Neuronal stem cell (in vitro differentiated cells): ENCODE measurements around the gene PRUNE2.
A peak's percentile ranks its signal among the peaks of the same experiment; 100 is the strongest.

Experiments
- DNase-seq: peaks from one replicate; pipeline ENCODE4 v3.0.0-alpha.2; 2013; ENCODE audit warnings: low spot score
- H2AFZ ChIP-seq: one replicate; pipeline ENCODE4 v1.6.1; 2013; ENCODE audit warnings: mild to moderate bottlenecking, low read length, inconsistent platforms
- H2AK5ac ChIP-seq: 2 replicates; pipeline ENCODE4 v1.6.1; 2013; ENCODE audit warnings: low read depth, mild to moderate bottlenecking, inconsistent platforms, low read length, moderate library complexity, mixed read lengths
- H2BK120ac ChIP-seq: 2 replicates; pipeline ENCODE4 v1.6.1; 2013; ENCODE audit warnings: low read depth, mild to moderate bottlenecking, inconsistent platforms, low read length, moderate library complexity, mixed read lengths
- H2BK12ac ChIP-seq: one replicate; pipeline ENCODE4 v1.6.1; 2013; ENCODE audit warnings: low read length, inconsistent platforms
- H2BK15ac ChIP-seq: 2 replicates; pipeline ENCODE4 v1.6.1; 2013; ENCODE audit warnings: mild to moderate bottlenecking, low read length, inconsistent platforms, mixed read lengths
- H2BK5ac ChIP-seq: one replicate; pipeline ENCODE4 v1.6.1; 2013; ENCODE audit warnings: inconsistent platforms, mild to moderate bottlenecking, low read length, moderate library complexity
- H3K14ac ChIP-seq: one replicate; pipeline ENCODE4 v1.6.1; 2013; ENCODE audit warnings: low read length, inconsistent platforms
- H3K18ac ChIP-seq: 2 replicates; pipeline ENCODE4 v1.6.1; 2013; ENCODE audit warnings: low read length, inconsistent platforms
- H3K23ac ChIP-seq: 2 replicates; pipeline ENCODE4 v1.6.1; 2013; ENCODE audit warnings: low read depth, mild to moderate bottlenecking, mixed read lengths, low read length, inconsistent platforms; ENCODE audit not compliant: poor library complexity
- H3K27ac ChIP-seq: replicated peaks from 3 replicates; pipeline ENCODE4 v1.5.1; 2013; ENCODE audit warnings: low read length, inconsistent platforms
- H3K27me3 ChIP-seq, 3 experiments: 2 replicates each; pipeline ENCODE4 v1.6.1; 2013; ENCODE audit warnings: low read length in 3 of 3, mild to moderate bottlenecking in 2 of 3, inconsistent platforms in 1 of 3, low read depth in 1 of 3, mixed read lengths in 1 of 3, moderate library complexity in 1 of 3; ENCODE audit not compliant: control insufficient read depth in 3 of 3, insufficient read depth in 3 of 3
- H3K36me3 ChIP-seq, 2 donors: replicated peaks in 1 of 2; 2 replicates each; pipeline ENCODE4 v1.6.1; 2013; ENCODE audit warnings: low read length in 2 of 2; ENCODE audit not compliant: control insufficient read depth in 2 of 2, insufficient read depth in 2 of 2
- H3K4ac ChIP-seq: 2 replicates; pipeline ENCODE4 v1.6.1; 2013; ENCODE audit warnings: inconsistent platforms, mild to moderate bottlenecking, low read length, moderate library complexity
- H3K4me1 ChIP-seq, 2 donors: 1 replicate in 1 of 2; 2 replicates in 1 of 2; pipeline ENCODE4 v1.6.1; 2013; ENCODE audit warnings: low read length in 2 of 2, low read depth in 1 of 2; ENCODE audit not compliant: control insufficient read depth in 2 of 2, insufficient read depth in 1 of 2
- H3K4me2 ChIP-seq: one replicate; pipeline ENCODE4 v1.6.1; 2013; ENCODE audit warnings: mild to moderate bottlenecking, low read length, inconsistent platforms; ENCODE audit not compliant: insufficient read depth, poor library complexity, severe bottlenecking
- H3K4me3 ChIP-seq, 2 donors: 2 replicates each; pipeline ENCODE4 v1.5.1; 2013; ENCODE audit warnings: low read length in 2 of 2, mild to moderate bottlenecking in 2 of 2, inconsistent platforms in 1 of 2, moderate library complexity in 1 of 2
- H3K79me1 ChIP-seq: one replicate; pipeline ENCODE4 v1.6.1; 2013; ENCODE audit warnings: low read depth, mild to moderate bottlenecking, inconsistent platforms, low read length, moderate library complexity
- H3K9ac ChIP-seq: one replicate; pipeline ENCODE4 v1.6.1; 2013; ENCODE audit warnings: mild to moderate bottlenecking, low read depth, low read length, inconsistent platforms; ENCODE audit not compliant: poor library complexity
- H3K9me3 ChIP-seq, 2 donors: replicated peaks in 1 of 2; 2 replicates each; pipeline versions ENCODE3 to v1.6.1; 2013; ENCODE audit warnings: low read length in 2 of 2, mild to moderate bottlenecking in 2 of 2, inconsistent platforms in 1 of 2, low read depth in 1 of 2, mixed read lengths in 1 of 2, moderate library complexity in 1 of 2; ENCODE audit not compliant: control insufficient read depth in 2 of 2, insufficient read depth in 1 of 2
- H4K8ac ChIP-seq: one replicate; pipeline ENCODE4 v1.6.1; 2013; ENCODE audit warnings: low read depth, mild to moderate bottlenecking, inconsistent platforms, low read length, moderate library complexity
- H4K91ac ChIP-seq: one replicate; pipeline ENCODE4 v1.6.1; 2013; ENCODE audit warnings: low read length, low read depth, mild to moderate bottlenecking, inconsistent platforms; ENCODE audit not compliant: poor library complexity
- WGBS, 2 donors: extraction: QIAGEN DNeasy Blood & Tissue Kit; methylation state at CpG; one replicate each; pipeline ENCODE4 v1.1.7; 2013; ENCODE audit warnings: missing lambda C conversion rate in 2 of 2, mixed read lengths in 1 of 2; ENCODE audit not compliant: insufficient read length in 2 of 2, insufficient replicate concordance in 1 of 2; ENCODE audit errors: extremely low coverage in 2 of 2; 5-methylcytosine and 5-hydroxymethylcytosine counted together

The PRUNE2 gene

DNA sequence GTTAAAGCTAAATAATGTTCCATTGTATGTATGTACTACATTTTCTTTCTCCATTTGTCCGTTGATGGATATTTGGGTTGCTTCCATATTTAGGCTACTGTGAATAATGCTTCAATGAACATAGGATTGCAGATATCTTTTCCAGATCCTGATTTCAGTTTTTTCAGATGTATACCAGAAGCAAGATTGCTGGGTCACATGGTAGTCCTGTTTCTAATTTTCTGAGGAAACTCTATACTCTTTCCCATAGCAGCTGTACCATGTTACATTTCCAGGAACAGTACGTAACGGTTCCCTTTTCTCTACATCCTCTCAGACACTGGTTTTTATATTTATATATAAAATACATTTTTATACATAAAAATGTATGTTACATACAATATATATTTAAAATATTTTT lies 325.1 kb downstream of the PRUNE2 start:
- Histone ChIP-seq H3K79me1 (no peaks in the 10 kb centered on the region), H2BK120ac (no peak overlapping the region), H2BK15ac (no peak overlapping the region), H2AFZ (no peak overlapping the region), H3K14ac (no peak overlapping the region), H3K4me3 (no peak overlapping the region), H3K9me3 (peaks cover 0 to 2% of the 10 kb centered on the region in 2 donors), H3K23ac (no peak overlapping the region), H3K4me1 (peaks cover 0 to 3% of the 10 kb centered on the region in 2 donors), H2BK5ac (no peak overlapping the region), H3K18ac (no peak overlapping the region), H3K27ac (no peak overlapping the region), H3K4me2 (no peak overlapping the region), H2BK12ac (no peak overlapping the region), H2AK5ac (no peak overlapping the region), H3K36me3 (no peaks in the 10 kb centered on the region), H3K4ac (no peak overlapping the region), H4K8ac (no peak overlapping the region), H4K91ac (no peak overlapping the region), H3K9ac (no peak overlapping the region), H3K27me3 (no peaks in the 10 kb centered on the region)
- no peak for DNase-seq
- no CpG with 5 or more reads among the region's 3 CpGs for WGBS, 2 donors

DNA sequence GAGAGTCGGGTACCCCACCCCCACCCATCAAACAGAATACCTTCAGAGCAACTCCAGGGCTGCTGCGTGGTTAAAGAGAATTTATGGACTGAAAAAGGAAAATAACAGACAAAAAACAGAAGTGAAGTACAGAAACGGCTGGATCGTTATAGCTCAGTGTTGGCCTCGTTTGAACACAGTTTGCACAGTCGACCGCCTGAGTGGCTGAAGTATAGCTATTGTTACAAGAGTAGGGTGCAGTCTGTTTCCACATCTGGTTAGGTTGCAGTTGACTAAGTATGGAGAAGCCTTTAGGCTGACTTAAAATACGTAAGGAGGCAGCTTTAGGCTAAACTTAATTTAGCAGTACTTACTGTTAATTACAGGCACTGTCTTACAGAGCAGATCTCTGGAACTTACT lies 325.7 kb downstream of the PRUNE2 start:
- H2BK15ac ChIP-seq: no peak overlapping the region
- no peak overlapping the region for H3K23ac ChIP-seq
- no peak overlapping the region for H3K27ac ChIP-seq
- H4K91ac ChIP-seq: no peak overlapping the region
- H3K27me3 ChIP-seq: no peaks in the 10 kb centered on the region
- H2BK12ac ChIP-seq: no peak overlapping the region
- DNase-seq: no peak
- no peak overlapping the region for H2AK5ac ChIP-seq
- H3K36me3 ChIP-seq: no peaks in the 10 kb centered on the region
- no peak overlapping the region for H3K4ac ChIP-seq
- H3K4me3 ChIP-seq: no peak overlapping the region
- peaks cover 0 to 3% of the 10 kb centered on the region in 2 donors for H3K4me1 ChIP-seq
- no peak overlapping the region for H2AFZ ChIP-seq
- H3K9ac ChIP-seq: no peak overlapping the region
- no peak overlapping the region for H2BK120ac ChIP-seq
- H3K18ac ChIP-seq: no peak overlapping the region
- H2BK5ac ChIP-seq: no peak overlapping the region
- no peaks in the 10 kb centered on the region for H3K79me1 ChIP-seq
- H4K8ac ChIP-seq: no peak overlapping the region
- no CpG with 5 or more reads among the region's 8 CpGs for WGBS, 2 donors
- no peak overlapping the region for H3K14ac ChIP-seq
- peaks cover 0 to 2% of the 10 kb centered on the region in 2 donors for H3K9me3 ChIP-seq
- H3K4me2 ChIP-seq: no peak overlapping the region

DNA sequence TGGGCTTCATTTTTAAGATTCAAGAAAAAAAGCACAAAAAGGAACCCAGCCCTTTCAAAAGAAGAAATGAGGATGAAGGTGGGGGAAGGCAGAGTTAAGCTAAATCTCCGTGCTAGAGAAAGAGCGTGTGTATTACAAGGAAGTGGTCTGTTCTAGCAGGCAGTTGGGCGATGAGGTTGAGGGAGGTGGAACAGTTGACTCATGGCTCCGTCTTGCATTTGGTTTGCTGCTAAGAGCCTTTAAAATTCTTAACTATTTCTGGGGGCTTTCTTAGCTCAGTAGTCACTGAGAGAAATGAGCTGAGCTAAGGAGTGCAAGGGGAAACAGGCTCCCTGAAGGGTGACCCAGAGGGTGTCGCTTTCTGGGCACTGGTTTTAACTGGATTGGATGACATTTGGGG lies 329.6 kb downstream of the PRUNE2 start:
- no peak overlapping the region for H3K4me2 ChIP-seq
- H2BK5ac ChIP-seq: no peak overlapping the region
- no peak overlapping the region for H3K4ac ChIP-seq
- no peak overlapping the region for H3K4me3 ChIP-seq
- no peak overlapping the region for H4K8ac ChIP-seq
- WGBS, 2 donors: no CpG with 5 or more reads among the region's 5 CpGs
- H3K27me3 ChIP-seq: no peaks in the 10 kb centered on the region
- H3K79me1 ChIP-seq: no peaks in the 10 kb centered on the region
- no peaks in the 10 kb centered on the region for H3K9me3 ChIP-seq
- peaks cover 0 to 3% of the 10 kb centered on the region in 2 donors for H3K4me1 ChIP-seq
- H2AFZ ChIP-seq: peak overlapping the region; percentile 37
- H2BK120ac ChIP-seq: no peak overlapping the region
- no peak overlapping the region for H3K27ac ChIP-seq
- no peak for DNase-seq
- no peak overlapping the region for H3K23ac ChIP-seq
- no peak overlapping the region for H2AK5ac ChIP-seq
- H3K14ac ChIP-seq: no peak overlapping the region
- no peak overlapping the region for H4K91ac ChIP-seq
- H2BK12ac ChIP-seq: no peak overlapping the region
- H3K36me3 ChIP-seq: no peaks in the 10 kb centered on the region
- no peak overlapping the region for H3K18ac ChIP-seq
- no peak overlapping the region for H3K9ac ChIP-seq
- no peak overlapping the region for H2BK15ac ChIP-seq

DNA sequence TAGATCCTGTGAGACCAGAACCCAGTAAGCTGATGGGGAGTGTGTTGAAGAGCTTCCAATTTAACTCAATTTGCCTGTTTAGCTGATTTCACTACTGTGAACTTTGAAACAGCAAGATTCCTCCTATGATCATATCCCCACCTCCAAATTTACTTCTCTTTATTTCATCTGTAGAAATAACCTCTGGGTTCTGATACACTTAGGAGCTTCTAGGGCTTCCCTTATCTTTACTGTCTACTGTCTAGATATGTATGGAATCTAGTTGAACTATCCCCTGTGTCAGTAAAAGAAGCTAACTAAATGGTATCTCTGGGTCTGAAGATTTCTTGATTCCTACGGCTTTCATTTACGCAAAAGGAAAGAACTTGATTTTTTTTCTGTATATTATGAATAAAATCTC lies 330.2 kb downstream of the PRUNE2 start:
- no peak overlapping the region for H3K4ac ChIP-seq
- H3K4me1 ChIP-seq: peaks cover 0 to 3% of the 10 kb centered on the region in 2 donors
- H2AK5ac ChIP-seq: no peak overlapping the region
- H3K79me1 ChIP-seq: no peaks in the 10 kb centered on the region
- no peak overlapping the region for H2BK15ac ChIP-seq
- no peak overlapping the region for H3K23ac ChIP-seq
- peaks cover under 1% of the 10 kb centered on the region in 2 donors for H3K9me3 ChIP-seq
- WGBS, 2 donors: no CpG with 5 or more reads among the region's 2 CpGs
- H4K8ac ChIP-seq: no peak overlapping the region
- no peak overlapping the region for H2AFZ ChIP-seq
- no peak overlapping the region for H3K9ac ChIP-seq
- H3K36me3 ChIP-seq: no peaks in the 10 kb centered on the region
- no peak for DNase-seq
- no peak overlapping the region for H3K14ac ChIP-seq
- no peaks in the 10 kb centered on the region for H3K27me3 ChIP-seq
- H2BK120ac ChIP-seq: no peak overlapping the region
- no peak overlapping the region for H2BK5ac ChIP-seq
- no peak overlapping the region for H3K18ac ChIP-seq
- H3K4me2 ChIP-seq: no peak overlapping the region
- no peak overlapping the region for H3K27ac ChIP-seq
- no peak overlapping the region for H3K4me3 ChIP-seq
- H2BK12ac ChIP-seq: no peak overlapping the region
- H4K91ac ChIP-seq: no peak overlapping the region
